Astrocyte of the cerebellum (primary cell): ENCODE measurements around the gene NOX3.

ENCODE experiments used
- DNase-seq: peaks from one replicate; pipeline ENCODE4 v3.0.0-alpha.2; 2011; ENCODE audit warnings: low read depth
- H3K4me3 ChIP-seq: 2 replicates; pipeline ENCODE4 v1.5.1; 2011; ENCODE audit warnings: mild to moderate bottlenecking, low read depth, low read length, moderate library complexity
- in situ Hi-C: cut with HindIII; loops from 2 replicates; pipeline ENCODE4 v1.10.0; 2017; ENCODE audit warnings: low sequenced_read_pairs
- TF ChIP-seq, protein P1 (sequence below): IDR thresholded peaks from 2 replicates; pipeline ENCODE4 v1.5.1; 2012; ENCODE audit warnings: low read length, low read depth, moderate library complexity, mild to moderate bottlenecking; ENCODE audit errors: missing control alignments

The NOX3 gene

DNA sequence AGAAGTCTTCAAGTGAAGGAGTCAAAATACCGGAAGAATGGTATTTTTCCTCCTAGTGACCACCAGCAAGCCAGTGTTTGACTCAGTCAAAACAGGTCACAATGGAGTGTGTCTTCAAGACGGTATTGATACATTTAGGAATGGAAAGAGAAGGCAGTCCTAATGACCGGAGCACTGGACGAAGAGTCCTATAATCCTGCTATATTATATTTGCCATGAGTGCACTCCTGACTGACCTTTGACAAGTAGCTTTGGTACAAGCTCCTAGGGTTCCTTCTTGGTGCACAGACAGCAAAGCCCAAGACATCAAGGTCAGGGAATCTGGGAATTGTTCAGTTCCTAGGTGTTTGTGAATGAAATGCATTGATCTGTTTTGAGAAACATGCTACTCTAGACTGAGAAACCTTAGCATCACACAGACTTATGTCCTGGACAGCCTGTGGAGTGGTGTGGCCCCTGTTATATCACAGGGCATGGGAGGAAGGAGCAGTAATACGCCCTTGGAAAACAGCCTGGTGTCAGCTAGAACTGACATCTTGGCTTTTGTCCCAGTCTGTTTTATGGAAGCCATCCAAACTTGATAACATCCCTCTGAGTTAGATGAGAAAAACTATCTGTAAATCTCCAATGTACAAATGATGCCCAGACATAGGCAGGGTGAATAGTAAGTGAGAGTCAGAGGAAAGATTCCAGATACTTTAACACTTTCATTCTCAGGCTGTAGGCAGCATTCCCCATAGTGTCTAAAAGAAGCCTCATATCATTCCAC, 18.5 kb downstream of the NOX3 start:
- in situ Hi-C loops, result no loop called here
- TF ChIP-seq, protein P1, sequence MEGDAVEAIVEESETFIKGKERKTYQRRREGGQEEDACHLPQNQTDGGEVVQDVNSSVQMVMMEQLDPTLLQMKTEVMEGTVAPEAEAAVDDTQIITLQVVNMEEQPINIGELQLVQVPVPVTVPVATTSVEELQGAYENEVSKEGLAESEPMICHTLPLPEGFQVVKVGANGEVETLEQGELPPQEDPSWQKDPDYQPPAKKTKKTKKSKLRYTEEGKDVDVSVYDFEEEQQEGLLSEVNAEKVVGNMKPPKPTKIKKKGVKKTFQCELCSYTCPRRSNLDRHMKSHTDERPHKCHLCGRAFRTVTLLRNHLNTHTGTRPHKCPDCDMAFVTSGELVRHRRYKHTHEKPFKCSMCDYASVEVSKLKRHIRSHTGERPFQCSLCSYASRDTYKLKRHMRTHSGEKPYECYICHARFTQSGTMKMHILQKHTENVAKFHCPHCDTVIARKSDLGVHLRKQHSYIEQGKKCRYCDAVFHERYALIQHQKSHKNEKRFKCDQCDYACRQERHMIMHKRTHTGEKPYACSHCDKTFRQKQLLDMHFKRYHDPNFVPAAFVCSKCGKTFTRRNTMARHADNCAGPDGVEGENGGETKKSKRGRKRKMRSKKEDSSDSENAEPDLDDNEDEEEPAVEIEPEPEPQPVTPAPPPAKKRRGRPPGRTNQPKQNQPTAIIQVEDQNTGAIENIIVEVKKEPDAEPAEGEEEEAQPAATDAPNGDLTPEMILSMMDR, result no peak
- no peak overlapping the region for H3K4me3 ChIP-seq
- DNase-seq, result no peak

DNA sequence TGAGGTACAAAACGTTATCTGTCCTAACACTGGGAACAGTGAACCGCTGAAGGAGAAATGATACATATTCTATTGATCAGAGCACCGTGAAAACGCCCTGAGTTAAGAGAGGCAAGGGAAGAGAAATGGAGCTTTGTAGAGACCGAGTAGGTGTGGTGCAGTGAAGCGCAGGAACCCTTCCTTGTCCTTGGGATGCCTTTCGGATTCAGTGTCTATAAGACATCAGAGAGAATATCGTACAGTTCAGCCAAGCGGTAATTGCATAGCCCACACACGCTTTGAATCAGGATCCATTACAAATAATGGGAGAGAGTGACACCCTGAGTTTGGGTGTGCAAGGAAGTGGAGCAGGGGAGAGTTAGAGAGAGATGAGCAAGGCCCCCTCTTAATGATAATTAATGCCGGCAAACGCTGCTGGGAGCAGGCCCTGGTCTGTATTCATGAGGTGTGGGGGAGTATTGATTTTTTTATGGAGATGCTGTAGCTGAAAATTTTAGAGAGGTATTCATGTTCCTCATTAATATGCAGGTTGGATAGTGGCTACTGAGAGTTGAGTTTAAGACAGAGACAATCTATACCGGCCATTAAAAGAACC, 20.7 kb downstream of the NOX3 start:
- no peak overlapping the region for H3K4me3 ChIP-seq
- TF ChIP-seq, protein P1, result no peak
- in situ Hi-C loops, result no loop called here
- no peak for DNase-seq

DNA sequence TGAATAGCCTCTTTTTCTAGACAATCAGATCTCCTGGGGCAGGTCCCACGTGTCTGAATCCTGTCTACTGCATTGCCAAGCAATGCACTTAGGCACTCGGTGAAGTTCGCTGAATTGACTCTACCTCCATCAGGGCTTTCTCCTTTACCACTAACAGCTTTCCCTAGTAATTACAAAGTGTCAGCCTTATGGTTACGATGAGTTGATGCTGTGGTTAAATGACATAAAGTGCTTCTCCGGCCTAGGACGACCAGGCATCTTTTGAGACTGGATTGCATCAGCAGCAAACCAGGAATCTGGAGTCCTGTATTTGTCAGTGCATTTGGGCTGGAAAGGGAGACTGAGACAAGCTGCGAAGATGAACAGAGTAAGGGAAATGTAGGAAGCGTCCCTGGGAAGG, 21.5 kb downstream of the NOX3 start:
- in situ Hi-C loops, result no loop called here
- no peak overlapping the region for H3K4me3 ChIP-seq
- DNase-seq, result no peak
- TF ChIP-seq, protein P1, result no peak

DNA sequence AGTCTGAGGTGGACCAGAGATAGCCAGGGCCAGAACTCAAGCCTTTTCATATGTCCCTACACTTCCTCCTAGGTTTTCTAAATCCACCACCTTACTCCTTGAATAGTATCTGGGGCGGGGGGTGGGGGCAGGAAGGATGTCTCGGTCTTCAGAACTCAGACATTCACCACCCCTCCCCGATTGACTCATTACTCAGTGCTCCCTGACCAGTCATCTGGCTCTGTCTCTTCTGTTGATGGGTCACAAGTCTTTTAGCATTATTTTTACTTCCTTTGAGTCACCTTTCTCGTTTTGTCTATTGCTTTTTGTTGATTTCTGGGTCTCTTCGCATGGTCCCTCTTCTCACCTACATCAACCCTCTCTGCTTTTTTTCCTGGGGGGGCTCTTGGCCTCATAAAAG, 23.3 kb downstream of the NOX3 start:
- TF ChIP-seq, protein P1, result no peak
- in situ Hi-C loops, result no loop called here
- no peak for DNase-seq
- no peak overlapping the region for H3K4me3 ChIP-seq

DNA sequence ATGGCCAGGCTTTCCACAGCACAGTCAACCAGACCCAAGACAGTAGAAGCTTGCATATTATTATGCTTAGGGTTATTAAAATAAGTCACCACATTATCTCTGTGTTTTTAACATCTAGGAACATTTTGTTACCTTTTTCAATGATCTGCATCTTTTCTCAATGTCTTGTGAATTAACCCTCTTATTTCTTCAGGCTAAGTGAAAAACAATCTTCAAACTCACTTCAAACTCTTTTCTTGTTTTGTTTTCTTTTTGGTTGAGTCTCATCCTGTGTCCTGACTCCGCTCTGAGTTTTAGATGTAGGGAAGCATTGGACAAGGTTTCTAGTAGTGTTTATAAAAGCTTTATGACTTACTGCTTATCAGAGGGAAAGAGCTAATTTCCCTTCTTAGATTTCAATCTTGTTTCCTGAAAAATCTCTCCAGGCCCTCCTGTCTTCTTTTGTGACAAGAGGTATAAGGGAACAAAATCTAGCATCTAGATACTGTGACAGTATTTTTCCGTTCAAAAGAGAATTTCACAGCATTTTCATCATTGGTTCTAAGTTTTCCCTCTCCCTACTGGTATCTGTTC, 26.2 kb downstream of the NOX3 start:
- TF ChIP-seq, protein P1, result no peak
- no peak overlapping the region for H3K4me3 ChIP-seq
- no peak for DNase-seq
- in situ Hi-C loops, result no loop called here

DNA sequence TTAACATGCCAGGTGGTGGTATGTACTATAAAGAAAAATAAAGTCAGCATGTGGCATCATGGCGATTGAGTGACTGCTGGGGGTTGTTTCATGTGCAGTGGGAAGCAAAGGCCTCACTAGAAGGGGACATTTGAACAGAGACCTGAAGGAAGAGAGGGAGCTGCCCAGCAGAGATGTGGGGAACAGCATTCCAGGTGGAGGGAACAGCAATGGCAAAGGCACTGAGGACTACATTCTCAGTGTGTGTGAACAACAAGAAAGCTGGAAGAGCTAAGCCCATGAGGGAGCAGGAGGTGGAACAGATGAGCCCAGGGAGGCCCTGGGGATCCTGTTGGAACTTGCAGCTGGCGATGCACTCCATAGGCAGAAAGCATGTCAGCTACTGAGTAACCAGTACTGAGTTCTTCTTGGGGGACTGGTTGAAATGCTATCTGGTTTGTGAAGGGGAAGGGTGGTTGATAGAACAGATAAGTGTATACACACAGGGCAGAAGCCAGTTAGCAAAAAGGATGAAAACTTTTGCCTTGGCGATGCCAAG, 29.2 kb downstream of the NOX3 start:
- TF ChIP-seq, protein P1, result no peak
- no peak overlapping the region for H3K4me3 ChIP-seq
- in situ Hi-C loops, result no loop called here
- DNase-seq, result no peak
